Putamen (tissue), 1 donor: ENCODE measurements around the gene ACP5.
A peak's percentile ranks its signal among the peaks of the same experiment; 100 is the strongest.

Experiments
- DNase-seq: peaks from one replicate; pipeline ENCODE4 v3.0.0-alpha.2; 2016; ENCODE audit warnings: low spot score

Gene ACP5

GRCh38 chr19:11547929-11548700, 29.3 kb downstream of the ACP5 start:
- no peak for DNase-seq

DNA sequence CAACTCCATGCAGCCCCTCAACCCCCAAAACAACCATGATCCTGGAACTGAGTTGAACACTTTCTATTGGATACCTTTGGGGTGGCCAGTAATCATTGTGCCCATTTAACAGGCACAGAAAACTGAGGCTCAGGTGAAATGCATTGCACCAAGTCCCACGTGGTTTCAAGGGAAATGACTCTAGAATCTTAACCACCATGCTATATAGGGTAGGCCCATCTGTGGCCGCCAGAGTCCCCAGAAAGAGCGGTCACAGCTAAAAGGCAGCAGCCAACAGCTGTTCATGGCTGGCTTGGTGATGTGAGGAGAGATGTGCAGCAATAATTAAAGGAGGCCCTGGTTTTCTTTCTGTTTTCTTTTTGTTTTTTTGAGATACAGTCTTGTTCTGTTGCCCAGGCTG, 36.2 kb downstream of the ACP5 start:
- DNase-seq, result no peak

GRCh38 chr19:11540645-11541044, 36.8 kb downstream of the ACP5 start:
- no peak for DNase-seq

GRCh38 chr19:11539495-11540365, 37.7 kb downstream of the ACP5 start:
- no peak for DNase-seq

- no peak for DNase-seq
Observed at GRCh38 chr19:11538232-11539036, 39.0 kb downstream of the ACP5 start, which contains the start of gene CNN1. TSS of gene CNN1 (plus strand) at chr19:11538851. CDS start at chr19:11538928, 77 bp downstream.

DNA sequence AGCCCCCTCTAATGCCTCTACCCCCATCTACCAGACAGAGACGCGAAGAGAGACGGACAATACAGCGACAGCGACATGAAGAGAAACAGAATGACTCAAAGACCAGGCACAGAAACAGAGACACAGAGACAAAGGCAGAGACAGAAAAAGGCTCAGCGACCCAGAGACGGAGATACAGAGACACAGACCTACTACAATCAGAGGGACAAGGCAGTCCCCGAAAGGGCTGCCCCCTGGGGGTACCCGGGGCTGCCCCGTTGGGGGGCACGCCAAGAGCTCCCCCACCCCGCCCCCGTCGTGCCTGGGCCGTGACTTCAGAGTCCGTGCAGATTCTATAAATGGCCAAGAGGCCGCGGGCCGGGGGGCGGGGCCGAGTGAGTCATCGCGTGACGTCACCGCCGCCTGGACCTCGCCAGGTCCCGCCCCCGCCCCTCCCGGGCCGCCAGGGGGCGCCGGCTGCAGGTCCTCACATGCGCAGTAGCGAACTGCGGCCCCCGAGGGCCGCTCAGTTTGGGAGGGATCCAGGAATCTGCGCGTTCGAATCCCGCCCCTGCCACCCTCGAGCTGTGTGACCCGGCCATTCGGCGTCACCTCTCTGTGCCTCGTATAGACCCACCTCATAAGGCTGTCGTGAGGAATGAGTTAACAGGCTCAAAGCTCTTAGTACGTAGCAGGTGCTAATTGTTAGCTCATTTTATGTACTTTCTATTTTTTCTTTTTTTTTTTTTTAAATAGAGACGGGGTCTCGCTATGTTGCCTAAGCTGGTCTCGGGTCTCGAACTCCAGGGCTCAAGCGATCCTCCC, 41.5 kb downstream of the ACP5 start:
- peak; percentile 79 for DNase-seq

DNA sequence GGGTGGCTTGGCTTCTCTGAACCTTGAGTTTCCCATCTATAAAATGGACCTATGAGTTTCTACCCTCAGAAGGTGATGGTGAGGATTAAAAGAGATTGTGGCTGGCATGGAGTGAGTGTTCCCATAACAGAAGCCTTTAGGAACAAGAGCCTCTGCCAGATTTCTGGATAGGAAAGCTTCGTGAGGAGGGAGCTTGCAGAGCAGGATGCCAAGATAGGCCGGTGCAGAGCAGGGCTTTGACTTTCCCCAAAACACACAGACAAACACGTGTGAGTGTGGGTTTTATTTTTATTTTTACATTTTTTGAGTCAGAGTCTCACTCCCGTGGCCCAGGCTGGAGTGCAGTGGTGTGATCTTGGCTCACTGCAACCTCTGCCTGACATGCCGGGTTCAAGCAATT, 42.5 kb downstream of the ACP5 start:
- no peak for DNase-seq

DNA sequence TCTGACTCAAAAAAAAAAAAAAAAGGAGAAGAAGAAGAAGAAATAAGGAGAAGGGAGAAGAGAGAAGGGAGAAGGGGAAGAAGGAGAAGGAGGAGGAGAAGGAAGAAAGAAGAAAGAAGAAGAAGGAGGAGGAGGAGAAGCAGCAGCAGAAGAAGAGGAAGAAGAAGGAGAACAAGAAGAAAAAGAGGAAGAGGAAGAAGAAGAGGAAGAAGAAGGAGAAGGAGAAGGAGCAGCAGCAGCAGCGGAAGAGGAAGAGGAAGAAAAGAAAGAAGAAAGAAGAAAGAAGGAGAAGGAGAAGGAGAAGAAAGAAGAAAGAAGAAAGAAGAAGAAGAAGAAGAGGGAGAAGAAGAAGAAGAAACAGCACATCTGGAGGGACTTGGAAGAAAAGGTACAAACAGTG, 42.9 kb downstream of the ACP5 start:
- DNase-seq, result no peak

DNA sequence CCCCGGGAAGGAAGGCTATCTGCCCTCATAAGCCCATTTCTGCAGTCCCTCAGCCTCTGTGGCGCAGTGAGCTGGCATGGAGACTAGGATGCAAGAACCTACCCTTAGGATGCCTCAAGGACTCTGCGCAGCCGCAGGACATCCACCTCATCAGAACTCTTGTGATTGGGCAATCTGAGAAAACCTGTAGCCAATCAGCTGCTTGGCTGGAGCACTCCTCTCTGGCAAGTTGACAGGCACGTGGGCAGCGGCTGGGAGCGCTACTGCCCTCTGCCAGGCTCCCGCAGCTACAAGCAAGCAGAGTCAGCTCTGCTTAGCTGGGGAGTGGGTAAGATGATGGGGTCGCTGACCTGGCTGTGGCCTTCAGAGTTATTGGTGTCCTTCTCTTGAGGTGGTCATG, 47.0 kb downstream of the ACP5 start:
- DNase-seq, result peak; percentile 93

- DNase-seq, result peak; percentile 98
Observed at GRCh38 chr19:11528551-11529341, 48.7 kb downstream of the ACP5 start, which contains the start of gene ECSIT. TSS of gene ECSIT (minus strand) at chr19:11529134. CDS start at chr19:11519170, 9,964 bp downstream.
